ENCODE results near the gene CCDC14. TPM values are rescaled to one million over a fixed set of nuclear protein-coding genes. Genes with fewer than 3 reads are reported as not detected.

CCDC14 gene
- total RNA-seq, 6 experiments from 2014 or later = 10.4 to 15.6 (median 11.7) TPM

- DNase-seq (no peak), ATAC-seq (no peak)
- H3K36me3 ChIP-seq = no peaks in the 10 kb centered on the region
- TF ChIP-seq CTCF (IDR thresholded peaks at IDR 0.05) (peak in 1 of 4 donors; percentile 19), POLR2A (IDR thresholded peaks at IDR 0.05) (no peak)
- H3K27me3 ChIP-seq = no peaks in the 10 kb centered on the region
- intact Hi-C loops (cut with DNase I) = no loop called here
- no peaks in the 10 kb centered on the region for H3K9me3 ChIP-seq
- H3K27ac ChIP-seq = no peak overlapping the region
- H3K4me3 ChIP-seq = no peak overlapping the region
- peaks cover 0 to 23% (median 6%) of the 10 kb centered on the region in 4 donors for H3K4me1 ChIP-seq
These were observed 84.2 kb downstream of the CCDC14 start for GRCh38 chr3:123876858-123877257.

- H3K36me3 ChIP-seq = no peaks in the 10 kb centered on the region
- ATAC-seq (peak in 2 of 4 donors; percentile 19 to 32), DNase-seq (no peak)
- intact Hi-C loops (cut with DNase I) = no loop called here
- WGBS (ENCODE audit: insufficient coverage, low coverage, low lambda C conversion rate, missing lambda C conversion rate) = 20% methylated on average over 1 of the region's 1 CpG
- H3K9me3 ChIP-seq = no peaks in the 10 kb centered on the region
- TF ChIP-seq CTCF (IDR thresholded peaks at IDR 0.05) (no peak), POLR2A (IDR thresholded peaks at IDR 0.05) (no peak)
- H3K4me3 ChIP-seq = no peak overlapping the region
- no peak overlapping the region for H3K27ac ChIP-seq
- no peaks in the 10 kb centered on the region for H3K27me3 ChIP-seq
- H3K4me1 ChIP-seq = peaks cover 0 to 6% (median 4%) of the 10 kb centered on the region in 4 donors
These were observed 88.4 kb downstream of the CCDC14 start for GRCh38 chr3:123872621-123873020.

- intact Hi-C loops (cut with DNase I) = no loop called here
- Histone ChIP-seq H3K4me1 (peaks cover 0 to 6% (median 4%) of the 10 kb centered on the region in 4 donors), H3K36me3 (no peaks in the 10 kb centered on the region), H3K27me3 (no peaks in the 10 kb centered on the region), H3K9me3 (no peaks in the 10 kb centered on the region), H3K27ac (no peak overlapping the region), H3K4me3 (no peak overlapping the region)
- TF ChIP-seq CTCF (IDR thresholded peaks at IDR 0.05) = no peak
- TF ChIP-seq POLR2A (IDR thresholded peaks at IDR 0.05) = no peak
- 33% methylated on average over 1 of the region's 1 CpG for whole genome bisulfite sequencing (ENCODE audit: insufficient coverage, low coverage, low lambda C conversion rate, missing lambda C conversion rate)
- ATAC-seq (peak; percentile 81 to 97 (median 90)), DNase-seq (no peak)
These were observed 89.1 kb downstream of the CCDC14 start for GRCh38 chr3:123871946-123872345.

- peaks cover 0 to 6% (median 4%) of the 10 kb centered on the region in 4 donors for H3K4me1 ChIP-seq
- H3K27ac ChIP-seq = no peak overlapping the region
- no peaks in the 10 kb centered on the region for H3K27me3 ChIP-seq
- no peak for ATAC-seq
- no peaks in the 10 kb centered on the region for H3K9me3 ChIP-seq
- DNase-seq = no peak
- intact Hi-C loops (cut with DNase I) = no loop called here
- H3K4me3 ChIP-seq = no peak overlapping the region
- TF ChIP-seq CTCF (IDR thresholded peaks at IDR 0.05) = no peak
- TF ChIP-seq POLR2A (IDR thresholded peaks at IDR 0.05) = no peak
- no CpG with 5 or more reads among the region's 1 CpG for WGBS (ENCODE audit: insufficient coverage, low coverage, low lambda C conversion rate, missing lambda C conversion rate)
- H3K36me3 ChIP-seq = no peaks in the 10 kb centered on the region
These were observed 91.0 kb downstream of the CCDC14 start for GRCh38 chr3:123870033-123870432.

- 100% methylated on average over 1 of the region's 1 CpG for WGBS (ENCODE audit: insufficient coverage, low coverage, low lambda C conversion rate, missing lambda C conversion rate)
These were observed 91.9 kb downstream of the CCDC14 start for GRCh38 chr3:123869165-123869564.

More at GRCh38 chr3:123869165-123869564, 91.9 kb downstream of the CCDC14 start:
- DNase-seq = no peak
- Histone ChIP-seq H3K4me1 (peaks cover 0 to 6% (median 4%) of the 10 kb centered on the region in 4 donors), H3K9me3 (no peaks in the 10 kb centered on the region), H3K27ac (no peak overlapping the region), H3K4me3 (no peak overlapping the region), H3K27me3 (no peaks in the 10 kb centered on the region), H3K36me3 (no peaks in the 10 kb centered on the region)
- ATAC-seq = no peak
- intact Hi-C loops (cut with DNase I) = no loop called here
- TF ChIP-seq CTCF (IDR thresholded peaks at IDR 0.05) (no peak), POLR2A (IDR thresholded peaks at IDR 0.05) (no peak)

Data from right lobe of liver (tissue), 6 donors.